OCI-M2 (cell line): ENCODE results near the gene TP53TG3E.
"Not testable (repeated sequence)": the region's sequence is repeated elsewhere in the genome, so short reads cannot be mapped to it uniquely, and the experiment has no call there.

Experiments
- DNase-seq: peaks from one replicate; lab custom pipeline; 2025; ENCODE audit not compliant: unreplicated experiment; lab: John Stamatoyannopoulos, UW

The TP53TG3E gene, protein sequence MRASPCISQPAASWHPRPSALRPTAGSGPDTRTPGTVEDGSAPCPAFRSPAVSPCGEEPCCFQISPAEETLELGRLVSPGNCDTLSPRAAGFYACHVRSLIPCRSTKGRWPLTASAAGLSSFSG

DNA sequence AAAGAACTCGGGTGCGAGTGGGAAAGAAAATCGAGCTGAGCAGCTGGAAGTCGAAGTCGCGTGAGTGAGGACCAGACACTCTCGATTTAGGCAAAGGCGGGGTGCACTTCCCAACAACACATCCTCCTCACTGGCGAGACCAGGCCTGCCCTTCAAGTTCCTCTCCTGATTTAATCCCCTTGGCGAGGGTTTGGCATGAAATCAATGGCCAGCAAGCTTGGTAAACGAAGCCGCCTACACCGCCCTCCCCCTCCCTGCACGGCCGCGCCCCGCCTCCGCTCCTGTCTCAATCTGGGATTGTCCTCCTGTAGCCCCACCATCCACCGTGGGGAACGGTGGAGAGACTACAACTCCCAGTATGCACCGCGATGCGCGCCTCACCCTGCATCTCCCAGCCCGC lies at the start of gene TP53TG3E:
Gene TP53TG3E, plus strand, starts transcription at position 301 of the 400 bp plus-strand sequence. Its CDS starts 68 bp downstream, at position 369.
- DNase-seq = not testable (repeated sequence)

DNA sequence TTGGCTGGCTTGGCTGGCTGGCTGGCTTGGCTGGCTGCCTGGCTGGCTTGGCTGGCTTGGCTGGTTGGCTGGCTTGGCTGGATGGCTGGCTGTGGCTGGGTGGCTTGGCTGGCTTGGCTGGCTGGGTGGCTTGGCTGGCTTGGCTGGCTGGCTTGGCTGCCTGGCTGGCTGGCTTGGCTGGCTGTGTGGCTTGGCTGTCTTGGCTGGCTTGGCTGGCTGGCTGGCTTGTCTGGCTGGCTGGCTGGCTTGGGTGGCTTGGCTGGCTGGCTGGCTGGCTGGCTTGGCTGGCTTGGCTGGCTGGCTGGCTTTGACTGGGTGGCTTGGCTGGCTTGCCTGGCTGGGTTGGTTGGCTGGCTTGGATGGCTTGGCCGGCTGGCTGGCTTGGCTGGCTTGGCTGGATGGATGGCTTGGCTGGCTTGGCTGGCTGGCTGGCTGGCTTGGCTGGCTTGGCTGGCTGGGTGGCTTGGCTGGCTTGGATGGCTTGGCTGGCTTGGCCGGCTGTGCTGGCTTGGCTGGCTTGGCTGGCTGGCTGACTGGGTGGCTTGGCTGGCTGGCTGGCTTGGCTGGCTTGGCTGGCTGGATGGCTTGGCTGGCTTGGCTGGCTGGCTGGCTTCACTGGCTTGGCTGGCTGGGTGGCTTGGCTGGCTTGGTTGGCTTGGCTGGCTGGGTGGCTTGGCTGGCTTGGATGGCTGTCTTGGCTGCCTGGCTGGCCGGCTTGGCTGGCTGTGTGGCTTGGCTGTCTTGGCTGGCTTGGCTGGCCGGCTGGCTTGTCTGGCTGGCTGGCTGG lies 32.3 kb downstream of the TP53TG3E start:
- DNase-seq = not testable (repeated sequence)

DNA sequence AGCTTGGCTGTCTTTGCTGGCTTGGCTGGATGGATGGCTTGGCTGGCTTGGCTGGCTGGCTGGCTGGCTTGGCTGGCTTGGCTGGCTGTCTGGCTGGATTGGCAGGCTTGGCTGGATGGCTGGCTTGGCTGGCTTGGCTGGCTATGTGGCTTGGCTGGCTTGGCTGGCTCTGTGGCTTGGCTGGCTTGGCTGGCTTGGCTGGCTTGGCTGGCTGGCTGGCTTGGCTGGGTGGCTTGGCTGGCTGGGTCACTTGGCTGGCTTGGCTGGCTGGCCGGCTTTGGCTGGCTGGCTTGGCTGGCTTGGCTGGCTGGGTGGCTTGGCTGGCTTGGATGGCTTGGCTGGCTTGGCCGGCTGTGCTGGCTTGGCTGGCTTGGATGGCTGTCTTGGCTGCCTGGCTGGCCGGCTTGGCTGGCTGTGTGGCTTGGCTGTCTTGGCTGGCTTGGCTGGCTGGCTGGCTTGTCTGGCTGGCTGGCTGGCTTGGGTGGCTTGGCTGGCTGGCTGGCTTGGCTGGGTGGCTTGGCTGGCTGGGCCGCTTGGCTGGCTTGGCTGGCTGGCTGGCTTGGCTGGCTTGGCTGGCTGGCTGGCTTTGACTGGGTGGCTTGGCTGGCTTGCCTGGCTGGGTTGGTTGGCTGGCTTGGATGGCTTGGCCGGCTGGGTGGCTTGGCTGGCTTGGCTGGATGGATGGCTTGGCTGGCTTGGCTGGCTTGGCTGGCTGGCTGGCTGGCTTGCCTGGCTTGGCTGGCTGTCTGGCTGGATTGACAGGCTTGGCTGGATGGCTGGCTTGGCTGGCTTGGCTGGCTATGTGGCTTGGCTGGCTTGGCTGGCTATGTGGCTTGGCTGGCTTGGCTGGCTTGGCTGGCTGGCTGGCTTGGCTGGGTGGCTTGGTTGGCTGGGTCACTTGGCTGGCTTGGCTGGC lies 33.8 kb downstream of the TP53TG3E start:
- not testable (repeated sequence) for DNase-seq

DNA sequence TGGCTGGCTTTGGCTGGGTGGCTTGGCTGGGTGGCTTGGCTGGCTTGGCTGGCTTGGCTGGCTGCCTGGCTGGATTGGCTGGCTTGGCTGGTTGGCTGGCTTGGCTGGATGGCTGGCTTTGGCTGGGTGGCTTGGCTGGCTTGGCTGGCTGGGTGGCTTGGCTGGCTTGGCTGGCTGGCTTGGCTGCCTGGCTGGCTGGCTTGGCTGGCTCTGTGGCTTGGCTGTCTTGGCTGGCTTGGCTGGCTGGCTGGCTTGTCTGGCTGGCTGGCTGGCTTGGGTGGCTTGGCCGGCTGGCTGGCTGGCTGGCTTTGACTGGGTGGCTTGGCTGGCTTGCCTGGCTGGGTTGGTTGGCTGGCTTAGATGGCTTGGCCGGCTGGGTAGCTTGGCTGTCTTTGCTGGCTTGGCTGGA lies 34.4 kb downstream of the TP53TG3E start:
- not testable (repeated sequence) for DNase-seq

DNA sequence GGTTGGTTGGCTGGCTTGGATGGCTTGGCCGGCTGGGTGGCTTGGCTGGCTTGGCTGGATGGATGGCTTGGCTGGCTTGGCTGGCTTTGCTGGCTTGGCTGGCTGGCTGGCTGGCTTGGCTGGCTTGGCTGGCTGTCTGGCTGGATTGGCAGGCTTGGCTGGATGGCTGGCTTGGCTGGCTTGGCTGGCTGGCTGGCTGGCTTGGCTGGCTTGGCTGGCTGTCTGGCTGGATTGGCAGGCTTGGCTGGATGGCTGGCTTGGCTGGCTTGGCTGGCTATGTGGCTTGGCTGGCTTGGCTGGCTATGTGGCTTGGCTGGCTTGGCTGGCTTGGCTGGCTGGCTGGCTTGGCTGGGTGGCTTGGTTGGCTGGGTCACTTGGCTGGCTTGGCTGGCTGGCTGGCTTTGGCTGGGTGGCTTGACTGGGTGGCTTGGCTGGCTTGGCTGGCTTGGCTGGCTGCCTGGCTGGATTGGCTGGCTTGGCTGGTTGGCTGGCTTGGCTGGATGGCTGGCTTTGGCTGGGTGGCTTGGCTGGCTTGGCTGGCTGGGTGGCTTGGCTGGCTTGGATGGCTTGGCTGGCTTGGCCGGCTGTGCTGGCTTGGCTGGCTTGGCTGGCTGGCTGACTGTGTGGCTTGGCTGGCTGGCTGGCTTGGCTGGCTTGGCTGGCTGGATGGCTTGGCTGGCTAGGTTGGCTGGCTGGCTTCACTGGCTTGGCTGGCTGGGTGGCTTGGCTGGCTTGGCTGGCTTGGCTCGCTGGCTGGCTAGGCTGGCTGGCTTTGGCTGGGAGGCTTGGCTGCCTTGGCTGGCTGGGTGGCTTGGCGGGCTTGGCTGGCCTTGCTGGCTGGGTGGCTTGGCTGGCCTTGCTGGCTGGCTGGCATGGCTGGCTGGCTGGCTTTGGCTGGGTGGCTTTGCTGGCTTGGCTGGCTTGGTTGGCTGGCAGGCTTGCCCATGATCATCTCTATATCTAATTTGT lies 35.3 kb downstream of the TP53TG3E start:
- DNase-seq = not testable (repeated sequence)
